Measurements from ENCODE around the gene PJA2. TPM values are rescaled to one million over a fixed set of nuclear protein-coding genes. Genes with fewer than 3 reads are reported as not detected.

PJA2 gene
- total RNA-seq, 4 donors from 2014 or later = 107 to 188 (median 153) TPM

- intact Hi-C loops (cut with DNase I) = no loop called here
Observed at GRCh38 chr5:109313127-109313526, 96.6 kb downstream of the PJA2 start.

GRCh38 chr5:109312695-109313094 is 97.1 kb downstream of the PJA2 start:
- Histone ChIP-seq H3K4me1 (no peaks in the 10 kb centered on the region), H3K4me3 (replicated peaks in 1 of 3) (no peak overlapping the region), H3K27me3 (no peaks in the 10 kb centered on the region), H3K27ac (no peak overlapping the region), H3K36me3 (no peaks in the 10 kb centered on the region), H3K9me3 (no peaks in the 10 kb centered on the region)
- no peak for TF ChIP-seq CTCF (IDR thresholded peaks at IDR 0.05)
- intact Hi-C loops (cut with DNase I) = no loop called here
- 74 to 79% methylated on average over 2 of the region's 2 CpGs for whole genome bisulfite sequencing, 2 donors
- no peak for DNase-seq

More at GRCh38 chr5:109313127-109313526, 96.6 kb downstream of the PJA2 start:
- Histone ChIP-seq H3K27ac (no peak overlapping the region), H3K27me3 (no peaks in the 10 kb centered on the region), H3K4me3 (replicated peaks in 1 of 3) (no peak overlapping the region), H3K4me1 (no peaks in the 10 kb centered on the region), H3K36me3 (no peaks in the 10 kb centered on the region), H3K9me3 (no peaks in the 10 kb centered on the region)
- TF ChIP-seq POLR2A (IDR thresholded peaks at IDR 0.05) = no peak
- TF ChIP-seq CTCF (IDR thresholded peaks at IDR 0.05) = no peak
- 89 to 94% methylated on average over 2 of the region's 2 CpGs for WGBS, 2 donors
- no peak for DNase-seq

GRCh38 chr5:109310315-109310714 is 99.5 kb downstream of the PJA2 start:
- H3K27ac ChIP-seq = no peak overlapping the region

GRCh38 chr5:109309326-109310063 is 100.3 kb downstream of the PJA2 start:
- Histone ChIP-seq H3K9me3 (no peaks in the 10 kb centered on the region), H3K27me3 (no peaks in the 10 kb centered on the region), H3K4me1 (no peaks in the 10 kb centered on the region), H3K36me3 (no peaks in the 10 kb centered on the region), H3K4me3 (replicated peaks in 1 of 3) (no peak overlapping the region), H3K27ac (no peak overlapping the region)
- intact Hi-C loops (cut with DNase I) = no loop called here
- WGBS, 2 donors = 82 to 85% methylated on average over 5 of the region's 5 CpGs
- no peak for TF ChIP-seq CTCF (IDR thresholded peaks at IDR 0.05)
- TF ChIP-seq POLR2A (IDR thresholded peaks at IDR 0.05) = no peak
- DNase-seq = no peak

More at GRCh38 chr5:109310315-109310714, 99.5 kb downstream of the PJA2 start:
- TF ChIP-seq POLR2A (IDR thresholded peaks at IDR 0.05) = no peak
- TF ChIP-seq CTCF (IDR thresholded peaks at IDR 0.05) = no peak
- WGBS, 2 donors = 90 to 93% methylated on average over 3 of the region's 3 CpGs
- Histone ChIP-seq H3K4me1 (no peaks in the 10 kb centered on the region), H3K4me3 (replicated peaks in 1 of 3) (no peak overlapping the region), H3K27me3 (no peaks in the 10 kb centered on the region), H3K9me3 (no peaks in the 10 kb centered on the region), H3K36me3 (no peaks in the 10 kb centered on the region)
- intact Hi-C loops (cut with DNase I) = no loop called here
- DNase-seq = no peak

GRCh38 chr5:109307951-109308350 is 101.8 kb downstream of the PJA2 start:
- DNase-seq = no peak
- Histone ChIP-seq H3K4me3 (replicated peaks in 1 of 3) (no peak overlapping the region), H3K4me1 (no peaks in the 10 kb centered on the region), H3K9me3 (no peaks in the 10 kb centered on the region), H3K27ac (no peak overlapping the region), H3K36me3 (no peaks in the 10 kb centered on the region), H3K27me3 (no peaks in the 10 kb centered on the region)
- no peak for TF ChIP-seq POLR2A (IDR thresholded peaks at IDR 0.05)
- no peak for TF ChIP-seq CTCF (IDR thresholded peaks at IDR 0.05)
- WGBS, 2 donors = 85 to 91% methylated on average over 3 of the region's 3 CpGs
- intact Hi-C loops (cut with DNase I) = no loop called here
